Retina (tissue), 1 donor: ENCODE data around the gene PHACTR4.
"Not testable (repeated sequence)": the region's sequence is repeated elsewhere in the genome, so short reads cannot be mapped to it uniquely, and the experiment has no call there.

Experiments used
- DNase-seq: peaks from one replicate; pipeline ENCODE4 v3.0.0-alpha.2; 2016

Gene PHACTR4

GRCh38 chr1:28373450-28373849 is 3.9 kb downstream of the PHACTR4 start:
- DNase-seq = not testable (repeated sequence)

- DNase-seq = no peak
These were observed 4.8 kb downstream of the PHACTR4 start for GRCh38 chr1:28374297-28374696.

GRCh38 chr1:28375598-28375997 is 6.1 kb downstream of the PHACTR4 start:
- not testable (repeated sequence) for DNase-seq

GRCh38 chr1:28376195-28376594 is 6.7 kb downstream of the PHACTR4 start:
- DNase-seq = not testable (repeated sequence)

- DNase-seq = no peak
These were observed 9.4 kb downstream of the PHACTR4 start for GRCh38 chr1:28378906-28379305.

GRCh38 chr1:28380394-28380793 is 10.9 kb downstream of the PHACTR4 start:
- DNase-seq = no peak

- not testable (repeated sequence) for DNase-seq
These were observed 14.2 kb downstream of the PHACTR4 start for GRCh38 chr1:28383785-28384184.

- no peak for DNase-seq
These were observed 22.6 kb downstream of the PHACTR4 start for GRCh38 chr1:28392027-28392652.

GRCh38 chr1:28394136-28394535 is 24.6 kb downstream of the PHACTR4 start:
- no peak for DNase-seq

GRCh38 chr1:28395181-28395580 is 25.6 kb downstream of the PHACTR4 start:
- no peak for DNase-seq

- no peak for DNase-seq
These were observed 32.2 kb downstream of the PHACTR4 start for GRCh38 chr1:28401760-28402159.

GRCh38 chr1:28409090-28409489 is 39.5 kb downstream of the PHACTR4 start:
- no peak for DNase-seq

GRCh38 chr1:28411656-28412055 is 42.1 kb downstream of the PHACTR4 start:
- no peak for DNase-seq

- no peak for DNase-seq
These were observed 43.2 kb downstream of the PHACTR4 start for GRCh38 chr1:28412731-28413130.

GRCh38 chr1:28416509-28417194 is 47.1 kb downstream of the PHACTR4 start:
- DNase-seq = no peak

- no peak for DNase-seq
These were observed 47.9 kb downstream of the PHACTR4 start for GRCh38 chr1:28417441-28417922.

GRCh38 chr1:28417926-28418637 is 48.5 kb downstream of the PHACTR4 start:
- DNase-seq = no peak

GRCh38 chr1:28421744-28422143 is 52.2 kb downstream of the PHACTR4 start:
- DNase-seq = no peak

GRCh38 chr1:28426831-28427230 is 57.3 kb downstream of the PHACTR4 start:
- DNase-seq = no peak

GRCh38 chr1:28428012-28428411 is 58.5 kb downstream of the PHACTR4 start:
- DNase-seq = no peak

- DNase-seq = no peak
These were observed 59.5 kb downstream of the PHACTR4 start for GRCh38 chr1:28428990-28429520.

GRCh38 chr1:28436211-28436769 is 66.8 kb downstream of the PHACTR4 start:
- no peak for DNase-seq

- peak; percentile 9 for DNase-seq
These were observed 67.9 kb downstream of the PHACTR4 start for GRCh38 chr1:28437264-28437923.
